ENCODE results near the gene PIGT. TPM values are rescaled to one million over a fixed set of nuclear protein-coding genes. Genes with fewer than 3 reads are reported as not detected.

PIGT gene
- polyA plus RNA-seq, 1 of the 3 experiments (the other 2 are of a cell fraction), result 144 TPM

- Histone ChIP-seq H3K27ac (ENCODE audit: low read depth in 2 of 2, low read length in 1 of 2) (no peak overlapping the region), H3K4me3 (ENCODE audit: low read depth in 2 of 2, low read length in 1 of 2) (no peak overlapping the region), H3K9me3 (0 out of 2 replicates have a peak, but pooled peaks cover 5% of the 10 kb centered on the region), H3K36me3 (replicated peaks in 1 of 2; ENCODE audit: control insufficient read depth in 1 of 2, insufficient read depth in 2 of 2, low read length in 1 of 2) (peaks cover 0 to 10% of the 10 kb centered on the region in 2 experiments), H3K9me2 (no peaks in the 10 kb centered on the region), H3K79me2 (ENCODE audit: insufficient read depth) (no peaks in the 10 kb centered on the region), H3F3A (replicated peaks; ENCODE audit: insufficient read depth) (peaks cover 5% of the 10 kb centered on the region), H2AFZ (ENCODE audit: low read depth) (no peak overlapping the region), H3K9ac (no peak overlapping the region), H3K27me3 (ENCODE audit: insufficient read depth) (no peaks in the 10 kb centered on the region), H4K20me1 (ENCODE audit: insufficient read depth) (no peaks in the 10 kb centered on the region), H3K4me2 (no peak overlapping the region), H3K4me1 (ENCODE audit: control insufficient read depth in 1 of 2, insufficient read depth in 2 of 2, low read depth in 1 of 2, low read length in 1 of 2) (peaks cover 0 to 2% of the 10 kb centered on the region in 2 experiments; a peak in 1 of 4 replicates)
- no peak for DNase-seq
- WGBS (ENCODE audit: low lambda C conversion rate), result 75% methylated on average over 6 of the region's 6 CpGs
- CTCF ChIA-PET, result no interaction called here
- POLR2A ChIA-PET, result no interaction called here
- TF ChIP-seq GABPA (IDR thresholded peaks at IDR 0.05; ENCODE audit: low read depth), result no peak
- TF ChIP-seq MXI1 (IDR thresholded peaks at IDR 0.05; ENCODE audit: low read depth, low read length), result no peak
- no peak for TF ChIP-seq USF1 (IDR thresholded peaks at IDR 0.05; ENCODE audit: borderline replicate concordance, low read depth)
- TF ChIP-seq ZBTB33 (IDR thresholded peaks at IDR 0.05; ENCODE audit: borderline replicate concordance, low read depth), result no peak
- TF ChIP-seq PBX3 (IDR thresholded peaks at IDR 0.05), result no peak
- TF ChIP-seq EZH2phosphoT487 (IDR thresholded peaks at IDR 0.05; ENCODE audit: borderline replicate concordance, low read depth), result no peak
- TF ChIP-seq CHD2 (IDR thresholded peaks at IDR 0.05; ENCODE audit: low read length, partially characterized antibody), result no peak
- TF ChIP-seq YY1 (IDR thresholded peaks at IDR 0.05; ENCODE audit: low read depth), result no peak
- TF ChIP-seq IRF3 (IDR thresholded peaks at IDR 0.05; ENCODE audit: low read depth, low read length), result no peak
- no peak for TF ChIP-seq GATA2 (CRISPR knock-in tag; IDR thresholded peaks at IDR 0.05)
- TF ChIP-seq NRF1 (IDR thresholded peaks at IDR 0.05; ENCODE audit: low read depth, low read length), result no peak
- no peak for TF ChIP-seq ELF1 (IDR thresholded peaks at IDR 0.05)
- no peak for TF ChIP-seq CTCF (IDR thresholded peaks at IDR 0.05)
- no peak for TF ChIP-seq SMC3 (IDR thresholded peaks at IDR 0.05; ENCODE audit: low read depth, low read length)
- TF ChIP-seq FOXJ3 (CRISPR knock-in tag; IDR thresholded peaks at IDR 0.05), result no peak
- no peak for TF ChIP-seq RXRA (IDR thresholded peaks at IDR 0.05; ENCODE audit: borderline replicate concordance, low read depth)
Observed at GRCh38 chr20:45400346-45401031, 15.5 kb upstream of the PIGT start.

Measured in SK-N-SH (cell line).